Measurements from ENCODE around the gene MYDGF. TPM values are rescaled to one million over a fixed set of nuclear protein-coding genes. Genes with fewer than 3 reads are reported as not detected.

MYDGF gene
- total and polyA plus RNA-seq, 2 of the 13 experiments (the other 11 are each of a cell fraction or from before 2014, with no cell fraction given) = 116 to 198 TPM

DNA sequence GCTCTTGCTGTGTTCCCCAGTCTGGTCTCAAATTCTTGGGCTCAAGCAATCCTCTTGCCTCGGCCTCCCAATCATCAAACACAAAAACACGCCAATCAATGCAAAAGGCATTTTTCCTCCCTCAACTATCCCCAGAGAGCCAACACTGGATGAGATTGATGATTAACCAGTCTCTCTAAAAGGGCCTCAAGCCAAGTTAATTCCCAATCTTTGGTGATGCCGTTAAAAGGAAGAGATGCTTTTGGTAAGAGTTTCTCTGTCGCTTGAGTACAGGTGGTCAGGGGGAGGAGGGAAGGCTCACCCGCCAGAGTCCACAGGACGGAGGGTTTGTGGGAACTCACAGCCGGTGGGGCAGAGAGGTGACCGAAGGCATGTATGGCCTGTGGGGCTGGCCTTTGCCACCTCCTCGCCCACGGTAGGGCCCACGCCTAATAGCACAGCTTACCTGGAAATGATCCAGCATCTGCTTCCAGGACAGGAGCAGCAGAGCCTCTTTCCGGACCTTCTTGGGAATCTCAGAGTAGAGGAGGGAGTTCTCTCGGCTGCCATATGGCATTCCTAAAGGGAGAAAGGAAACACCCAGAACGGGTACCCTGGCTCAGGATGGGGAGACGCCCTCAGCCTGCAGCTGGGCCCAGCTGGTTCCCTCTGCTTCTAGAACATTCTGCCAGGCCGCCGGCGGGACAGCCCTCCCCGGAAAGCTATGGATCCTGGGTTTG is 35.4 kb upstream of the MYDGF start (continued):
- TF ChIP-seq, protein P1, sequence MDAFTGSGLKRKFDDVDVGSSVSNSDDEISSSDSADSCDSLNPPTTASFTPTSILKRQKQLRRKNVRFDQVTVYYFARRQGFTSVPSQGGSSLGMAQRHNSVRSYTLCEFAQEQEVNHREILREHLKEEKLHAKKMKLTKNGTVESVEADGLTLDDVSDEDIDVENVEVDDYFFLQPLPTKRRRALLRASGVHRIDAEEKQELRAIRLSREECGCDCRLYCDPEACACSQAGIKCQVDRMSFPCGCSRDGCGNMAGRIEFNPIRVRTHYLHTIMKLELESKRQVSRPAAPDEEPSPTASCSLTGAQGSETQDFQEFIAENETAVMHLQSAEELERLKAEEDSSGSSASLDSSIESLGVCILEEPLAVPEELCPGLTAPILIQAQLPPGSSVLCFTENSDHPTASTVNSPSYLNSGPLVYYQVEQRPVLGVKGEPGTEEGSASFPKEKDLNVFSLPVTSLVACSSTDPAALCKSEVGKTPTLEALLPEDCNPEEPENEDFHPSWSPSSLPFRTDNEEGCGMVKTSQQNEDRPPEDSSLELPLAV (CRISPR knock-in tag; conservative IDR thresholded peaks at IDR 0.05; ENCODE audit: low read depth) = no peak
- TF ChIP-seq SP2 (CRISPR knock-in tag; IDR thresholded peaks at IDR 0.05) = no peak
- peak; percentile 45; the same call in 1 of the 2 replicates for TF ChIP-seq SPEN (CRISPR knock-in tag; IDR thresholded peaks at IDR 0.05; ENCODE audit: low read depth)
- peak; percentile 64; the same call in 1 of the 2 replicates for TF ChIP-seq ZNF543 (CRISPR knock-in tag; IDR thresholded peaks at IDR 0.05)
- TF ChIP-seq, protein P2, sequence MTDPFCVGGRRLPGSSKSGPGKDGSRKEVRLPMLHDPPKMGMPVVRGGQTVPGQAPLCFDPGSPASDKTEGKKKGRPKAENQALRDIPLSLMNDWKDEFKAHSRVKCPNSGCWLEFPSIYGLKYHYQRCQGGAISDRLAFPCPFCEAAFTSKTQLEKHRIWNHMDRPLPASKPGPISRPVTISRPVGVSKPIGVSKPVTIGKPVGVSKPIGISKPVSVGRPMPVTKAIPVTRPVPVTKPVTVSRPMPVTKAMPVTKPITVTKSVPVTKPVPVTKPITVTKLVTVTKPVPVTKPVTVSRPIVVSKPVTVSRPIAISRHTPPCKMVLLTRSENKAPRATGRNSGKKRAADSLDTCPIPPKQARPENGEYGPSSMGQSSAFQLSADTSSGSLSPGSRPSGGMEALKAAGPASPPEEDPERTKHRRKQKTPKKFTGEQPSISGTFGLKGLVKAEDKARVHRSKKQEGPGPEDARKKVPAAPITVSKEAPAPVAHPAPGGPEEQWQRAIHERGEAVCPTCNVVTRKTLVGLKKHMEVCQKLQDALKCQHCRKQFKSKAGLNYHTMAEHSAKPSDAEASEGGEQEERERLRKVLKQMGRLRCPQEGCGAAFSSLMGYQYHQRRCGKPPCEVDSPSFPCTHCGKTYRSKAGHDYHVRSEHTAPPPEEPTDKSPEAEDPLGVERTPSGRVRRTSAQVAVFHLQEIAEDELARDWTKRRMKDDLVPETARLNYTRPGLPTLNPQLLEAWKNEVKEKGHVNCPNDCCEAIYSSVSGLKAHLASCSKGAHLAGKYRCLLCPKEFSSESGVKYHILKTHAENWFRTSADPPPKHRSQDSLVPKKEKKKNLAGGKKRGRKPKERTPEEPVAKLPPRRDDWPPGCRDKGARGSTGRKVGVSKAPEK (CRISPR knock-in tag; IDR thresholded peaks at IDR 0.05; ENCODE audit: borderline replicate concordance) = no peak
- TF ChIP-seq DPF2 (CRISPR knock-in tag; IDR thresholded peaks at IDR 0.05; ENCODE audit: borderline replicate concordance, low read depth) = no peak
- TF ChIP-seq KDM6A (CRISPR knock-in tag; IDR thresholded peaks at IDR 0.05; ENCODE audit: low read depth) = peak; percentile 42; the same call in 1 of the 2 replicates
- no peak for TF ChIP-seq SATB2 (CRISPR knock-in tag; IDR thresholded peaks at IDR 0.05)
- TF ChIP-seq STAT5B (CRISPR knock-in tag; IDR thresholded peaks at IDR 0.05) = no peak
- peak; percentile 66; the same call in 1 of the 2 replicates for TF ChIP-seq HES4 (CRISPR knock-in tag; IDR thresholded peaks at IDR 0.05; ENCODE audit: borderline replicate concordance)
- no peak for TF ChIP-seq RELA (CRISPR knock-in tag; IDR thresholded peaks at IDR 0.05)
- no peak for TF ChIP-seq MED8 (CRISPR knock-in tag; IDR thresholded peaks at IDR 0.05; ENCODE audit: insufficient replicate concordance)
- TF ChIP-seq NR0B2 (CRISPR knock-in tag; IDR thresholded peaks at IDR 0.05) = no peak
- no peak for TF ChIP-seq CBX1 (IDR thresholded peaks at IDR 0.05; ENCODE audit: low read depth)
- TF ChIP-seq ZNF879 (CRISPR knock-in tag; IDR thresholded peaks at IDR 0.05) = no peak
- TF ChIP-seq HIC2 (CRISPR knock-in tag; IDR thresholded peaks at IDR 0.05; ENCODE audit: low read depth) = no peak; the same call in 1 of the 2 replicates
- TF ChIP-seq ZNF703 (CRISPR knock-in tag; IDR thresholded peaks at IDR 0.05; ENCODE audit: borderline replicate concordance) = no peak
- no peak for TF ChIP-seq PCBP1 (IDR thresholded peaks at IDR 0.05; ENCODE audit: borderline replicate concordance, low read depth, low read length)
- no peak for TF ChIP-seq SIN3A (IDR thresholded peaks at IDR 0.05; ENCODE audit: borderline replicate concordance, low read depth, low read length)
- peak; percentile 41; the same call in 1 of the 2 replicates for TF ChIP-seq GATAD2A (CRISPR knock-in tag; IDR thresholded peaks at IDR 0.05)
- TF ChIP-seq ZFP1 (CRISPR knock-in tag; IDR thresholded peaks at IDR 0.05) = no peak; the same call in 1 of the 2 replicates
- no peak for TF ChIP-seq PREB (CRISPR knock-in tag; IDR thresholded peaks at IDR 0.05)
- TF ChIP-seq SP140L (CRISPR knock-in tag; IDR thresholded peaks at IDR 0.05; ENCODE audit: borderline replicate concordance) = no peak

All from HepG2 (cell line).